KOPT-K1 (cell line): ENCODE results near the gene POU2AF3.

ENCODE experiments used
- H3K27ac ChIP-seq: fragments of 200-600 bp; sonication (generic); 2 replicates; pipeline ENCODE4 v1.5.1; 2016; ENCODE audit warnings: antibody characterized with exemption, mild to moderate bottlenecking, low read depth, low read length; ENCODE audit not compliant: poor library complexity, severe bottlenecking
- H3K36me3 ChIP-seq: fragments of 200-600 bp; sonication (generic); 2 replicates; pipeline ENCODE4 v1.5.1; 2017; ENCODE audit warnings: antibody characterized with exemption, mild to moderate bottlenecking, low read length, moderate library complexity; ENCODE audit not compliant: insufficient read depth
- H3K9me3 ChIP-seq: fragments of 200-600 bp; sonication (generic); 2 replicates; pipeline ENCODE4 v1.5.1; 2017; ENCODE audit warnings: antibody characterized with exemption, low read length, mild to moderate bottlenecking; ENCODE audit not compliant: insufficient read depth, poor library complexity, severe bottlenecking

POU2AF3 gene

GRCh38 chr11:111329306-111330204, 31.2 kb downstream of the POU2AF3 start:
- Histone ChIP-seq H3K36me3 (no peaks in the 10 kb centered on the region), H3K9me3 (no peaks in the 10 kb centered on the region), H3K27ac (no peak overlapping the region)

- Histone ChIP-seq H3K27ac (no peak overlapping the region), H3K36me3 (no peaks in the 10 kb centered on the region), H3K9me3 (no peaks in the 10 kb centered on the region)
Measured at GRCh38 chr11:111330234-111330893, 32.0 kb downstream of the POU2AF3 start.

- no peaks in the 10 kb centered on the region for H3K36me3 ChIP-seq
- H3K9me3 ChIP-seq = no peaks in the 10 kb centered on the region
- no peak overlapping the region for H3K27ac ChIP-seq
Measured at GRCh38 chr11:111331711-111332479, 33.5 kb downstream of the POU2AF3 start.

GRCh38 chr11:111334532-111335502, 36.5 kb downstream of the POU2AF3 start:
- Histone ChIP-seq H3K27ac (no peak overlapping the region), H3K36me3 (no peaks in the 10 kb centered on the region), H3K9me3 (peaks cover 6% of the 10 kb centered on the region)

GRCh38 chr11:111335549-111335948, 37.2 kb downstream of the POU2AF3 start:
- H3K36me3 ChIP-seq = no peaks in the 10 kb centered on the region
- H3K27ac ChIP-seq = no peak overlapping the region
- H3K9me3 ChIP-seq = peaks cover 13% of the 10 kb centered on the region

- Histone ChIP-seq H3K36me3 (no peaks in the 10 kb centered on the region), H3K27ac (no peak overlapping the region), H3K9me3 (peaks cover 16% of the 10 kb centered on the region)
Measured at GRCh38 chr11:111336062-111336461, 37.7 kb downstream of the POU2AF3 start.

- peaks cover 16% of the 10 kb centered on the region for H3K9me3 ChIP-seq
- no peak overlapping the region for H3K27ac ChIP-seq
- no peaks in the 10 kb centered on the region for H3K36me3 ChIP-seq
Measured at GRCh38 chr11:111336582-111337256, 38.4 kb downstream of the POU2AF3 start.

- no peaks in the 10 kb centered on the region for H3K36me3 ChIP-seq
- peaks cover 16% of the 10 kb centered on the region for H3K9me3 ChIP-seq
- no peak overlapping the region for H3K27ac ChIP-seq
Measured at GRCh38 chr11:111339758-111340388, 41.5 kb downstream of the POU2AF3 start.

- Histone ChIP-seq H3K9me3 (peaks cover 16% of the 10 kb centered on the region), H3K27ac (no peak overlapping the region), H3K36me3 (no peaks in the 10 kb centered on the region)
Measured at GRCh38 chr11:111342329-111342728, 44.0 kb downstream of the POU2AF3 start.

- Histone ChIP-seq H3K36me3 (no peaks in the 10 kb centered on the region), H3K9me3 (peaks cover 16% of the 10 kb centered on the region), H3K27ac (no peak overlapping the region)
Measured at GRCh38 chr11:111344032-111344431, 45.7 kb downstream of the POU2AF3 start.

GRCh38 chr11:111347002-111347722, 48.8 kb downstream of the POU2AF3 start:
- no peak overlapping the region for H3K27ac ChIP-seq
- H3K9me3 ChIP-seq = no peaks in the 10 kb centered on the region
- H3K36me3 ChIP-seq = no peaks in the 10 kb centered on the region

GRCh38 chr11:111347723-111348115, 49.4 kb downstream of the POU2AF3 start:
- Histone ChIP-seq H3K9me3 (no peaks in the 10 kb centered on the region), H3K36me3 (no peaks in the 10 kb centered on the region), H3K27ac (no peak overlapping the region)

- H3K36me3 ChIP-seq = no peaks in the 10 kb centered on the region
- H3K9me3 ChIP-seq = no peaks in the 10 kb centered on the region
- no peak overlapping the region for H3K27ac ChIP-seq
Measured at GRCh38 chr11:111348147-111348546, 49.8 kb downstream of the POU2AF3 start.
